NCI-H1694 (cell line): ENCODE measurements around the gene IMPDH1.
A peak's percentile ranks its signal among the peaks of the same experiment; 100 is the strongest.

ENCODE experiments used
- DNase-seq: peaks from one replicate; lab custom pipeline; 2025; lab: John Stamatoyannopoulos, UW

The IMPDH1 gene

DNA sequence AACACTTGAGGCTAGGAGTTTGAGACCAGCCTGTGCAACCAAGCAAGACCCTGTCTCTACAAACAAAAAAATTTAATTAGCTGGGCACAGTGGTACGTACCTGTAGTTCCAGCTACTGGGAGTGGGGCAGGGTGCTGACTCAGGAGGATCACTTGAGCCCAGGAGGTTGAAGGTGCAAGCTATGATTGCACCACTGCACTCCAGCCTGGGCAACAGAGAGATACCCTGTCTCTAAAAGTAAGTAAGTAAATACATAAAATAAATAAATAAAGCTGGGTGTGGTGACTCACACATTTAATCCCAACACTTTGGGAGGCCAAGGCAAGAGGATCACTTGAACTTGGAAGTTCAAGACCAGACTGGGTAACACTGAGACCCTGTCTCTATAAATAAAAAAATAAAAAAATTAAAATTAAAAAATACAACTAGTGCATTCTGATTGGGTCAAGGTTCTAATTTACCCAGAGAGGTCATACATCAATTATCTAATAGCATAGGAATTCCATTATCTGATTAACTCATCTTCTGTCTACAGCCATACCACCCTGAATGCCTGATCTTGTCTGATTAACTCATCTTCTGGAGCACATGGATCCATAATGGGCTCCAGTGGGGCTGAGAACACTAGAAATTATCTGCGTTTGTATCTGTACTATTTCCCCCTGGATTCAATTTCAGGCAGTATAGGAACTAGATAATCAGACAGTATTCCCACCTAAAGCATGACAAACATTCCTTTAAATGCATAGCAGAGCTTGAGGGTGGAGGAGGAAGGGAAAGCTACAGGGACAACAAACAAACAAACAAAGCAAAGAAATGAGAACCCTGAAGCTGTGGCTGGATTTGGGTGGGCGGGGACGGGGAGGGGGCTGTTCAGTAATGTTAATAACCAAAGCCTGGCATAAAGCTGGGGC is 24.9 kb upstream of the IMPDH1 start:
- no peak for DNase-seq

DNA sequence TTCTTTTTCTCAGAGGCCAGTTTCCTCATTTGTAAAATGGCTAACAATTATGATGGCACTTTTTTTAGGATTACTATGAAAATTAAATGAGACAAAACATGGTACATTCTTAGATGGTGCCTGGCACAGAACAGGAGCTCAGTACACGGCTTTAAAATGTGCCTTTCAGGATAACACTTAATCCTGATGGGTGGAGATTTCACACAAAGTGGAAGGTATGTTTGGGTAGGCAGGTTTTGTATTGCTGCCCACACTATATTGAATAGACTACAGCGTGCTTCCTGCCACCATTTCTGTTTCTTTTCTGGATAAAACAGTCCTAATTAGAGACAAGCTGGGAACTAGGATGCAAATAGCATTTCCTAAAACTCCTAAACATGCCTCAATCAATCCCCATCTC is 22.0 kb upstream of the IMPDH1 start:
- DNase-seq = no peak

DNA sequence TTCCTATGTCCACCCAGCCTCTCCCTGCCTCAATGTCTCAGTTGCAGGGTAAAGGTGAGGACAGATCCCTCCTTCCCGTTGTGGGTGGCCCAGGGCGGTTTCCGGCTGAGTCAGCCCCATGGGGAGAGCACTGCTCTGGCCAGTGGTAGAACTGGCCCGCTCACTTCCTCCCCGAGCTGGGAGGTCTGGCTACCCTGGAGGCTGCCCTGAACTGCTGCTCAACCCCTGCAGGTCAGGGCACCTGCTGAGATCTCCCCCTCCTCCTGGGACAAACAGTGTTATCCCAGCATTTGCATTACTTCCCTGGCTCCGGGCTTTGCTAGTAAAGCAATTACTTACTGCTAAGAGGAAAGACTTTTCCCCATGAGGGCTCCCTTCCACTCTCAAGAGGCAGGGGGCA is 21.4 kb upstream of the IMPDH1 start:
- no peak for DNase-seq

DNA sequence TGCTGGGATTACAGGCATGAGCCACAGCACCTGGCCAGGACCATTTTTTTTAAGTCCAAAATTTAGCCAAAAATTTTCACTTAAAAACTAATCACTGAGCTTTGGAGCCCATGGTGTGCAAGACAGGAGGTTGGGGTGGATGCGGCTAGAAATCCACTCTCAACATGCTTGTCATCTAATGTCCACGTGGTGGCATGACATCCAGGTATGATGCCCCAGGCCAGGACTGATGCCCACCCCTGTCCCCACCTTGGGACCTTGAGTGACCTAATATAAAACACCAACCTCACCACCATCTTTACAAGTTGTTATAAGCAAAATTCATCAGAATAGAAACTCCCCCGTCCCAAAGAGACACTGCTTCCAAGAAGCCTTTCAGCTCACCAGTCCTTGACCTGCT is 20.4 kb upstream of the IMPDH1 start:
- no peak for DNase-seq

DNA sequence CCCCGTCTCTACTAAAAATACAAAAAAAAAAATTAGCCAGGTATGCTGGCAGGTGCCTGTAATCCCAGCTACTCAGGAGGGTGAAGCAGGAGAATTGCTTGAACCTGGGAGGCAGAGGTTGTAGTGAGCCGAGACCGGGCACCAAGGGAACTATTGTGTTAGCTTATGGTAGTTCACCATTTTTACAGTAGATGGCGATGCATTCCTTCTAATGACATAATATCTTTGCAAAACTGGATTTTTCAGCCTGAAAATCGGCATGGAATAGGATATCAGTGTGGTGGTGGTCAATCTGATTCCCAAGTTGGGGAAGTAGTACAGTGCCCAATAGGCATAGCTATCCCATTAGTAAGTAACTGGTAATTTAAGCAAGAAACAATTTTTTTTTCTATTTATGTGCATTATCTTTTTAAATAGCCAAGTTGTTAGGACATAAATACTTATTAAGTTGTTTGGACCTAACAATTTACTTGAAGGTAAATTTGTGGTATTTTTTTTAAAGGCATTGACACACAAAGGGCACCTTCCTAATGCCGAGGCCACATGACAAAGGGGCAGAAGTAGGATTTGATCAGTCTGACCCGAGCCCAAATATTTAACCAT is 17.6 kb upstream of the IMPDH1 start:
- DNase-seq = peak; percentile 83

DNA sequence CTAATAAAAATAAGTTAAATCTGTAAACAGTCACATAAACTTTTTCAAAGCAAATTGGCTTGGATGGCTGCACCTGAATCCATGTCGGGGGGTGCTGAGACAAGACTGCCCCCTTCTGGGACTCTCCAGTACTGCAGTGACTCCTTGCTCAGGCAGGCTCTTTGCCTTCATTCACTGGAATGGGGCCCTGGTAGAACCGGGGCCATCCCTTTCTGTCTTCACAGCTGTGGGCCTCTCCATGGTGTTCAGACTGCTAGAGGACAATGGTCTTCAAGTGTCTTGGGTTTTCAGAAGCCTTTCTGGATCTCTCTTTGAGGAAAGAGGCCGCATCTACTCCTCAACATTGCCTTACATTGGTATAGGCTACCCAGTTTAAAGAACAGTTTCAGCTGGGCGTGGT is 16.1 kb upstream of the IMPDH1 start:
- peak; percentile 68 for DNase-seq

DNA sequence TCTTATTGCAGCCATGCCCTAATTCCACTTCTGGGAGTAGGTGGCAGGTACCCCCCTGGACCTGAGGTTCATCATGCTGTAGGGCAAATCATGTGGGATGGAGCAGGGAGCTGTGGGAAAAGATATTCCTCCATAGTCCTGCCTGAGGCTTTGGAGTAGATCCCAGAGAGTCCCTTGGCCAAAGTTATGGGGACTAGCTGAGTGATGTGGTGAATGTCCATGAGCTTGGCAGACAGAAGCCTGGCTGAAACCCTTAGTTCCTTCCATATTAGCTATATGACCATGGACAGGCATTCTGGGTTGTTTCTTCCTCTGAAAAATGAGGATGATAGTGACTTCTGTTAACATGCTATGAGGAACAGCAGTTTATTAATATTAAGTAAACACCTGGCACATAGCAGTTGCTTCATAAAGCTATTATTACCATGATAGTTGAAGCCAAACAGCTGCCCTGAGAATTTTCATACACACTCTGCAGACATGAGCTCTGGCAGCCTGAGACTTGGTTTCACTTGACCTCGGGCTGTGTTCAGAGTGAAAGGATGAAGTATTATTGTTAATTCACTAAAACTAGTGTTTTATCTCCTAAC is 15.0 kb upstream of the IMPDH1 start:
- DNase-seq = no peak

DNA sequence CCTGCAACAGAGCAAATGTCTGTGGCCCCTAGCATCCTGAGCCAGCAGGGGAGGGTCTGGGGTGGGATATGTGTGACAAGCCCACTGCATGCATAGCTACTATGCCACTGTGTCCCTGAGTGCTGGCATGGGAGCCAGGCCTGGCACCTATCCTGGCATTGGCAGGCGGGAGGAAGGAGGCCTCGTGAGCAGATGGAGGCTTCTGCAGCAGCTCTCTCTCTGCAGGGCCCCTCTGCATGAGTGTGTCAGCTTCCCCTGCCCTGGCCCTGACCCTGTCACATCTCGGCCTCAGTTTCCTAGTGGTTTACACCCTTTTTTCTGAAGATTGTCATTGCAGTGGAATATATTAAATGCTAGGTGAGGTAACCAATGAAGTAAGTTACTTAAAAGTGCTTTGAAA is 13.1 kb upstream of the IMPDH1 start:
- DNase-seq = peak; percentile 71

DNA sequence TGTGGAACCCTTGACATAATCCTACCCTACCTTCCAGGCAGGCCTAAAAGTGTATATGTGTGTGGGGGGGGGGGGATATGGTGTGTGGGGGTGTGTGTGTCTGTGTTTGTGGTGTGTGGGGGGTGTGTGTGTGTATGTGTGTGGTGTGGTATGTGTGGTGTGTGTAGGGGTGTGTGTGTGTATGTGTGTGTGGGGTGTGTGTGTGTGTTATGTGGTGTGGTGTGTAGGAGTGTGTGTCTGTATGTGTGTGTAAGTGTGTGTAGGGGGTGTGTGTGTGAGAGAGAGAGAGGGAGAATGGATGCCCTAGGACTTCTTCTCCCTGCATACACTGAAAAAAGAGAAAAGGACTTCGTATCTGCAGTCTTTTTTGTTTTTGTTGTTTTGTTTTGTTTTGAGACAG is 12.3 kb upstream of the IMPDH1 start:
- no peak for DNase-seq

DNA sequence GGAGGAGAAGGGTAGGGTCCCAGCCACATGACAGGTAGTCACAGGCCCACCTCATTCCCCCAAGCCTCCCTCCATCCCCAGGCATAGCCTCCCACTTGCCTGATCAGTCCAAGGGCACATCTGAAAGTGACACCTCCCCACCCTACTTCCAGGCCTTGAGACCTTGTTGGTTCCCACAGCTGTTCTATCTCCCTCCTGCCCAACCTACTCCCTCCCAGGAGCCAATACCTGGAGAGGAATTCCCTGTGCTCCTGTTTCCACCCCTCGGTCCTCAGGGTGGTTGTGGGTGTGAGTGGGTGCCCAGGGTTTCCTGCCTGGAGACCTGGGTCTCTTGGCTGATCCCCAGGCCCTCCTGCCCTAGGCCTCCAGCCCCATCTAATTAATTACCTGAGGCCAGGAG is 11.6 kb upstream of the IMPDH1 start:
- DNase-seq = no peak

DNA sequence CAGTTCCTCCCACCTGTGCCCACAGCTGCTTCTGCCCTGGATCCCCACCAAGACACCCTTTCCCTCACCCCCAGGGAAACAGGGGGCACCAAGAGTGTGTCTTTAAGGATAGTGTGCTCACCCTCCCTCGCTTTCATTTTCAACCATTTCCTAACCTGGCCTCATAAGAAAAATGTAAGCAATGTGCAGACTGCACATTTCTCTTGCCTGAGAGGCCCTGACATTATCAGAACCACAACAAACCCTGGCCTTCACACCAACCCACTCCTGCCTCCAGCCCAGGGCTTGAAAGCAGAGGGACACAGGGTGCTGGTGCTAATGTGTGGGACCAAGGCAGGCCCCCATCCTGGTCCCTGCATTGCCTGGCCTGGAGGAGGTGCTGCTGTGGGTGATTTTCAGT is 11.0 kb upstream of the IMPDH1 start:
- DNase-seq = no peak

DNA sequence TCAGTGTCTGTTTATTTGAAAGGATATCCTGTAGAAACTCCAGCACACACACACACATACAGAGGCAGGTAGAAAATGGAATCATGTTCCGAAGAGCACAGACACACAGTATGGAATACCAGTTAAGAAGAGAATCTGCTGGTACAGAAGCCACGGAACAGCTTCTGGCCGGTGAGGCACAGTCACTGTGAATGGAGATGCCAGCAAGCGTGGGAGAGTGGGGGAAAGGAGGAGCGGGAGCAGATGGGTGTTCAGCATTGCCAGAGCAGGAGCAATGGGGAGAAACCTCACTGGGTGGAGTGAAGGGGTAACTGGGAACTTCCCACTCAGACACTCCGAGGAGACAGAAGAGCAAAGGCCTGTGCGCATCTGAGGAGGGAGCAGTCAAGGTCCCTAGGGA is 9.5 kb upstream of the IMPDH1 start:
- DNase-seq = no peak

DNA sequence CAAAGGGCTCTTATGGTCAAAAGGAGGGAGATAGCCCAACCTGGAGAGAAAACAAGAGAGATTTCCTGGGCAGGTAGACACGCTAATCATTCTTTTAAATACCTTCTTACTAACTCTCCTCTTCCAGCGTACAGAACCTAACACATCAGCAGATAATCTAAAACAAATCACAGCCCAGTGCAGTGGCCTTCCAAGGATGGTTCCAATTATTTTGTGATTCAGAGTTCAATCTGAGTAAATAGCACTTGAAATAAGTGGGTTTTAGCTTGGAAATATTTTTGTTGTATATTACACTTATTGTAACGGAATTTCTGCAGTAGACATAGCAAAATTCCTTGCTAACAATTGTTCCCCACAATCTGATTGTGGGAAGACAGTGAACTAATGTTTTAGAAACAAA is 7.3 kb upstream of the IMPDH1 start:
- DNase-seq = no peak

DNA sequence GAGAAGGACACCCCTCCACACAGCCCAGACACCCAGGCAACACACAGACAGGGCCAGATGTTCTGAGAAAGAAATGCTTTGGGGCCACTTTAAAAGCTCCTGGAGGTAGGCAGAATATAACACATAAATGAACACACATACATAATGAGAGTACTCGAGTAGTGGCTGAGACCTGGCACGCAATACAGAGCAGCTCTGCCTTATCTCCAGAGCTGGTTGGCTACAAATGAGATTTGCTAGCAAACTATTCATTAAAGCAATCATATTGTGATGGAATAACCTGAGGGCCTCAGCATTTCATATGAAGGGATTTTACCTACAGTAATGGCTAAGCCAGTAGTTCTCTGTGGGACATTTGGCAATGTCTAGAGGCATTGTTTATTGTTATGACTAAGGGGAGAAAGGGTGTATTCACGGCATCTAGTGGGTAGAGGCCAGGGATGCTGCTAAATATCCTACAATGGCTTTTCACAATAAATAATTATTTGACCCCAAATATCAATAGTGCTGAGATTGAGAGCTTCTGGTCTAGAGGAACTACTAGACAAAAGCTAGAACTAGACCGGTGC is 5.5 kb upstream of the IMPDH1 start:
- DNase-seq = no peak

DNA sequence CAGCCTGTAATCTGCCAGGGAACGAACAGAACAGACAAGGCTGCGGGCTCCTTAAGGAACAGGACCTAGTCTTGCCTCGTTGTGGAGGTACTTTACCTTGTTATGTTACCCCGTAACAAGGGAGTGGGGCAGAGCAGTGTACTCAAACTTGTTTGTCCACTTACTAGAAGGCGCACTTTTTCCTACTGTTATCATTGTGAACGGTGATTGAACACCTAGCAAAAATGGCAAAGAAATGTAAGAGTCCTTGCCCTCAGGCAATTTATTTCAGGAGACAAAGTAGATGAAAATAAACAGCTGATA is 620 bp upstream of the IMPDH1 start:
- no peak for DNase-seq

DNA sequence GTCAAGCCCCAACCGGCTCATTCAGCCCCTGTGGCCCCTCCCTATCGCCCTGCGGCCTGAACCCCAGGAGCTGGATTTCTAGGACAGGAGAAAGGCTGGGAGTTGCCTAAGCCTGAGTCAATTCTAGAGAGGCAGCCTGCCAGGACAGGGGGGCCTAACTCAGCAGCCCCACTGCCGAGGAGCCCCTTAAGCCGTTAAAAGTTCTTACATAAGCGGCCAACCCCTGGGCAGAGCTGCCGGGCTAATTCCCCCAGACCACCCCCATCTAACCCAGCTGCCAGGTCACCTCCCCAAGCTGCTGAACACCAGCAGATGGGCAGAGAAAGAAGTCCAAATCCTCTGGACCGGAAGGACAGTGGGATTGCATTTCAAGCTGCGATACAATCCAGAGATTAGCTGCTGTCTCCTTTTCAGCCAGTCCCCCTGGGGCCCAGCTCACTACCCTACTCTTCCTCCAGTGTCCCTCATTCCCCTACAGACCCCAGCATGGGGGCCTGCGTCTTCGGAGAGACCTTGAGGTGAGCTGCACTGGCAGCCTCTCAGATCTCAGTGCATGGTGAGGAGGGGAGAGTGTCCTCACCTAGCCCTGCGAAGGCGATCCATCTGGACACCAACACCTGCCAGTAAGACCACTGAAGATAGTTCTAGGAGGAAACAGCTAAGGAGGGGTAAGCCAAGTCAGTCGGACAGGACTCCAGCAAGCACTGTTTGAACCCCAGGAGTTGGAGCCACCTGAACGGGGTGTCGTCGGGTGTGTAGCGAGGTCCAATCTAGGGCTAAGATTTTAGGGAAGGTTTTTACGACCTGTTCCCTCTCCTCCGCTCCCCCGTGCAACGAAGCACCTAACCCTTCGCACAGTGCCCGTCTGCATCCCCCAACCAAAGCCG is 830 bp downstream of the IMPDH1 start:
- DNase-seq = no peak

DNA sequence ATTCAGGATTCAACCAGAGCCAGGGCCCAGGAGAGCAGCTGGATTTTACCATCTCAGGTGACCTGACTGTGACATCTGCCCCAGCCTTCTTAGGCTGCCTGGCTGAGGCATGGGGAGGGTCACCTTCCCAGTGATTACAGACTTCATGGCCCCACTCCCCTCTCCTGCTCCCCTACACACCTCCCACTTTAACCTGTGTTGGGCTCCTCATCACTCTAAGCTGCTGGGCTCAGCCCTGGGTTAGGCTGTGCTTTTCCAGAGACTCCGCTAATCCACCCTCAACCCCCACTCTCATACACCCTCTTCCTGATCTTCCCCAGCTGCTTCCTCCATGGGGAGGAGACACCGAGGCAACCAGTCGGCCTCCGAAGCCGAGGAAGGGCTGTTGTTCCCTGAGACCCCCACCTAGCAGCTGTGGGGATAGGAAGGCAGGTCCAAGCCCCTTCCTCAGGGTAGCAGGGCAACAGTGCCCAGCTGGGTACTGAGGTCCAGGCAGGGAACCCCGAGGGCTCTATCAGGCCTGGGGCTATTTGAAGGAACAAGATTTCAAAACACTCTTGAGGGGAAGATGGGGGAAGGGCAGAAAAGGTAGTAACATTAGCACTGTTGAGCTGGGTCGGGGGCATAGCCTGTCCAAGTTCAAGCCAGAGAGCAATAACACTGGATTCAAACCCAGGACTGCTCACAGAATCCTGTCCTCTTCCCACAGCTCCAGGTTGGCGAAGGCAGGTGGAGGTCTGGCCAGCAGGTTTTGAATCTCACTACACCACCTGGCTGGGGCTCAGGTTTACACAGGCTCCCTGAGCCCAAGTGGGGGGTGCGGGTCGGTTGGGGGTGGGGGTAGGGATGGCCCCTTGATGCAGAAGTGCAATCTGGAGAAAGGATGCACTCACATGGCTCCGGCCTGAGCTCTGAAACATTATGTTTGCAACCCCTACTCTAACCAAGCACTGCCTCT is 1.8 kb downstream of the IMPDH1 start:
- no peak for DNase-seq

DNA sequence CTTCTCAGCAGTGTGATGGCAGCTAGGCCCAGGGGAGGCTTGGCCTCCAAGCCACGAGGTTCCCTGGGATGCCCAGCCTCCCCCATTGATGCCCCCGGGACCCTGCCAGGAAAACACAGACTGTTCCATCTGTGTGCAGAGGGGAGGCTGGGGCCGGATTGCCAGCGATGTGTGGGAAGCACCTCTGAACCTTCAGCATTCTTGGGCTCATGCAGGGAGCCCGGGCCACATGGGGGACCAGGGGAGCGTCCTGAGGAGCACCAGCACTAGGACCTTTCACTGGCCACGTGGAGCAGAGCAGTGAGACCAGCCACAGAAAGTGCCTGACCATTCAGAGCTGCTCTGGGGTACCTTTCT is 2.6 kb downstream of the IMPDH1 start:
- DNase-seq = no peak

DNA sequence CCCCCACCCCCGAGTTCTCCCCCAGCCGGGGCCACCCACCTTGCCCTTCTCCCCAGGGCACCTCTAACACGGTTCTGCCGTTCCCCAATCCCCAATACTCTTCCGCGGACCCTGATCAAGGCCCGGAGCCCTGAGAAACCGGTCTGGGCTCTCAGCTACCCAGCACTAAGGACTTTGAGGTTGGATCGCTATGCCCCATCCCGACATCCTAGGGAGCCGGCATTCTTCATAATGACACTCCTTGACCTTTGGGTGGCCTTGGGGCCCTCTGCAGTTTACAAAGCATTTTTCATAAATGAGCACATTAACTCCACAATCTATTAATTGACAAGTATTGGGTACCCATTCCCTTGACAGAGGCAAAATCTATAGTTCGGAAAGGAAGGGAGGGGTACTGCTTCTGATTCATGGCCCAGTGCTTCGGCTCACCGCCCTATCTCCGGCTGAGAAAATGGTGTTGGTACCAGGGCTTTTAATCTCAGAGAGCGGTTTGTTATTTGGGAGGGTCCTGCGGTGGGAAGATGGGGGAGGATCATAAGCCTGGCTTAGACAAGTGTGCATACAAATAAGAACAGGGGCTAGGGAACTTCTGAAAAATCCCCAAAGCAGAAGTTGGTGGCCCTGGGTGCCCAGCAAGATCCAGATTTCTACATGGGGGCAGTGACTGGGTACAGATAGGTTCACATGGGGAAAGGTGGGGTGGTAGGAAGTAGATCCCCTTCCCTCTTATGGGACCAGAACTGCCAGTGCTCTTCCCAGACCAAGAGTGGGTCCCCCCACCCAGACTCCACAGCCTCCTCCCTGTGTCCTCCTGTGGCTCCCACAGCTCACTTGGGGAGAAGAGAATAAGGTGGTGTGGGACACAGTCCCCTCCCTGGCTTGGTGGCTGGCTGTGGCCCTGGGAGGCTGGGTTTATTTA is 3.2 kb downstream of the IMPDH1 start:
- no peak for DNase-seq
